GM18519 (cell line): ENCODE measurements around the gene RNF11.

ENCODE experiments used
- ATAC-seq: cut with Tn5 transposase; IDR thresholded peaks from one replicate; pipeline ENCODE4 v1.9.1; 2021; ENCODE audit warnings: mild to moderate bottlenecking, moderate library complexity; ENCODE audit not compliant: unreplicated experiment, low FRiP score

The RNF11 gene

DNA sequence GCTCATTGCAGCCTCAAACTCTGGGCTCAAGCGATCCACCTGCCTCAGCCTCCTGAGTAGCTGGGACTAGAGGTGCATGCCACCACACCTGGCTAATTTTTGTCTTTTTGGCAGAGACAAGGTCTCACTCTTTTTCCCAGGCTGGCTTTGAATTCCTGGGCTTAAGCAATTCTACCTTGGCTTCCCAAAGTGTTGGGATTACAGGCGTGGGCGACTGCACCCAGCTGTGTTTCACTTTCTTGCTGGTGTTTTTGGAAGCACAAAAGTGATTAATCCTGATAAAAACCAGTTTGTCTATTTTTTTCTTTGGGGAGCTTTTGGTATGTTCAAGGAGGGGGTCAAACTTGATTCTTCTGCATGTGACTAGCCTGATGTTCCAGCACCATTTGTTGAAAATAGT is 19.3 kb downstream of the RNF11 start:
- no peak for ATAC-seq

- ATAC-seq: no peak
Observed at GRCh38 chr1:51263147-51263877, 27.2 kb downstream of the RNF11 start.

DNA sequence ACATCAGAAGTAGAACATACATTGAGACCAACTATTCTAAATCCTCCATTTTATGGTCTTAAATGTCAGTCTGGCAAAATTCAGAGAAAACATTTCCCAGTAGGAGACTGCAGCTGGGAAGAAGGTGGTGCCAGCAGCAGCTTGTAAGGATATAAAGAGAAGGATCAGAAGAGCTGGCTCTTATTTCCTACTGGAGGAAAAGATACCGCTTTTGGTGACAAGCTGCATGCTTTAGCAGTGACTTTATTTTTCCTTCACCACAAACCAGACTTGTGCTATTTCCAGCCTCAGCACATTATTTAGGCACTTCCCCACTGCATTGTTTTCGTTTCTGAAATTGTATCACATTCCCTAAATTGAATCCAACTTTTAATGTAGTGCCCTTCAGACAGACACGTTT is 28.4 kb downstream of the RNF11 start:
- ATAC-seq: no peak

DNA sequence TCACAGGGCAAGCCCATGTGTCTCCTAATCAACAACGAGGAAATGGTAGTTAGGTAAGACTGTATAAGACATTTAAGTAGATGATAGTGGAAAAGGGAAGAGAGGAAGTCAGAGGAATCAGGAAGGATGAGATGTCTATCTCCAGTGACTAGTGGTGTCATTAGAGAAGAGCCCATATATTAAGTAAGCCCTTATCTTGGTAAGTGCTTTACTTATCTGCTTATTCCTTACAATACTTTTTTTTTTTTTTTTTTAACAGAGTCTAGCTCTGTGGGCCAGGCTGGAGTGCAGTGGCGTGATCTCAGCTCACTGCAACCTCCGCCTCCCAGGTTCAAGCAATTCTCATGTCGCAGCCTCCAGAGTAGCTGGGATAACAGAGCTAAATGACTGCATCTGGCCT is 29.5 kb downstream of the RNF11 start:
- no peak for ATAC-seq

- no peak for ATAC-seq
Observed at GRCh38 chr1:51266181-51266580, 30.1 kb downstream of the RNF11 start.

GRCh38 chr1:51266791-51267190 is 30.7 kb downstream of the RNF11 start:
- ATAC-seq: no peak

DNA sequence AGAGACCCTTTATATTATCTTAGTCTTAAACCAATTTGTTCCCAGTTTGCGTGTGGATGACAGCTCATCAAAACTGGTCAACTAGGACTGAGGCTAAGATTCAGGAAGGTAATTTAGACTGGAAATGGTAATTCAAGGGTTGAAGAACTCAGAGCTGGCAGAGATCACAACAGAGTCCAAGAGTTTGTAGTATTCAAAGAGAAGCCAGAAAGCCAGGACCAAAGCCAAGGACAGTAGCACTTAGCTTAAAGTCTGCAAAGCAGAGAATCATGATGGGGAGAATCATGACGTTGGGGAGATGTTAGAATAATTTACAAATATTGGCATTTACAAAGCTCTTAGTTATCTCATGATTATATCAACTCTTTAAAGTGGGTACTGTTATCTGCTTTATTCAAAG is 32.6 kb downstream of the RNF11 start:
- peak; percentile 18 for ATAC-seq

DNA sequence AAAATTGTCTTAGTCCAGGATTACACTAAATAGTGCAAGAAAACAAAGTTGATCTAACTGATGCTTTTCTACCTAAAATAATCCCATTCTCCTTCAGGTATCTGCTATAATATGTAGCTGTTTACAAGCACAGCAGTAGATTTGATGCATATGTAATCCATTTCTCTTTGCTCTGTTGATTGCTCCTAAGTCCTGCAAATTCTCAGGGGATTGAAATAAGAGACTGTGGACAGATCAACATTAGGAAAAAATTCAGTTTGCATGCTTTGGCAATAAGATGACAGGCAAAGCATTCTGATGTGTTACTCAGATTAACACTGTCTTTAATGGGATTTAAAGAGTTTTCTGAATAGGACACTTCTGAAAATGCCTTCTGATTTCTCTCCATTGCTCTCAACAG is 34.7 kb downstream of the RNF11 start:
- no peak for ATAC-seq

DNA sequence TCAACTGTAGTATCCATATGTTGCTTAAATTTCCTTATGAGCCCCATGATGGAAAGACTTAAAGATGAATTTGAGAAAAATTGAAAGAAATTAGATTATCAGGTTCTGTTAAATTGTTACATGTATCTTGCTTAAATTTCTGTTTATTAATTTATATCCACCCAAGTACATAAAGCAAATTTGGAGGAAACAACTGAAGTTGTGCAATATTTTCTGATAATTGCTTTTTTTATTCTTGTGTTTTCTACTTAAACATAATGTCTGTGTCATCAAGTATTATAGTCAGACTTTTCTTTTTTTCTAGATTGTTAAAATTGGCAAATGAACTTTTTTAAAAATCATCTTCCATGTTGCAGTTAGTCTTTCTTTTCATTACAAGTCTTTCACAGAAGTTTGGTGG is 36.8 kb downstream of the RNF11 start:
- no peak for ATAC-seq

DNA sequence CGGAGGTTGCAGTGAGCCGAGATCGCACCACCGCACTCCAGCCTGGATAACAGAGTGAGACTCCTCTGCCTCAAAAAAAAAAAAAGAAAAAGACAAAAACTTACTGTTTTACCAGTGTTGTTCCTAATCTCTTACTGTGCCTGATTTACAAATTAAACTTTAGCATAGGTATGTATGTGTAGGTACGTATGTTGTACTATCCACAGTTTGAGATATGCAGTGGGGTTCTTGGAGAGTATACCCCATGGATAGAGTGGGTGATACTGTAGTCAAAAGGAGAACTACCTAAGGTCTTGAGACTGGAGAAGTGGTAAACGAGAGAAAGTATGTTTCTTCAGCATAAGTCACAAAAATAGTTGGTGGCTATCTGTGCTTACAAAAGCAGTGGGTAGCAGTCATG is 38.6 kb downstream of the RNF11 start:
- ATAC-seq: no peak

- ATAC-seq: no peak
Observed at GRCh38 chr1:51276286-51276685, 40.2 kb downstream of the RNF11 start.

DNA sequence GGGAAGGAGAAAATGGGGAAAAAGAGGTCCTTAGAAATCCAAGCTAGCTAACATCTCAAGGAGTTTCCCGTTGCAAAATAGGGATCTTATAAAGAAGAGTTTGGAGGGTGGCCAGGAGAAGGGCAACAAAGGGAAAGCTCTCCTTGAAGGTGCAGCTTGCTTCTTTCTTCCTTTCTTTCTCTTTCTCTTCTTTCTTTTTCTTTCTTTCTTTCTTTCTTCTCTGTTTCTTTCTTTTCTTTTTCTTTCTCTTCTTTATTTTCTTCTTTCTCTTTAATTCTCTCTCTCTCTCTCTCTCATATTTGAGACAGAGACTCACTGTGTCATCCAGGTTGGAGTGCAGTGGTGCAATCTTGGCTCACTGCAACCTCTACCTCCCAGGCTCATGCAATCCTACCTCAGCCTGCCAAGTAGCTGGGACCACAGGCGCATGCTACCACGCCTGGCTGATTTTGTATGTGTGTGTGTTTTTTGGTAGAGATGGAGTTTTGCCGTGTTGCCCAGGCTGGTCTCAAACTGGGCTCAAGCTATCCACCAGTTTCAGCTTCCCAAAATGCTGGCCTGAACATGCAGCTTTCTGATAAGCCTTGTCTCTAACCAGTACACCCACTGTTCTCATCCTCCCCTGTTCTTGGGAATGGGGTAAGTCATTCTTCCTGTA is 44.4 kb downstream of the RNF11 start:
- no peak for ATAC-seq

DNA sequence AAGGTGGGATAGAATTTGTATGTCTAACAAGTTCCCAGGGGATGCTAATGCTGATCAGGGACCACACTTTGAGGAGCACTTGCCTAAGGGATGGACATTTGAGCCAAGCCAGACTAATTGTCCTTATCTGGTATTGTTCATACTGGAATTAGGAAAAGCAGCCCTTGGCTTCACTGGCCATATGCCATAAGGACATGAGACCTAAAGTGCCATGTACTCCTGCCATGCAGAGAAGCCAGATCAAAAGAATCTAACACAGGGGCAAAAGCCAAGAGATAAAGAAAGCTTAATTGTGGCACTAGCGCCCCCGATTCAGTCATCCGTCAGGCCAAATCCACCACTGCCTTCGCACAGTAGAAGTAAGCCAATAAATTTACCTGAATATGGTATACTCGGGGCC is 45.7 kb downstream of the RNF11 start:
- ATAC-seq: no peak

DNA sequence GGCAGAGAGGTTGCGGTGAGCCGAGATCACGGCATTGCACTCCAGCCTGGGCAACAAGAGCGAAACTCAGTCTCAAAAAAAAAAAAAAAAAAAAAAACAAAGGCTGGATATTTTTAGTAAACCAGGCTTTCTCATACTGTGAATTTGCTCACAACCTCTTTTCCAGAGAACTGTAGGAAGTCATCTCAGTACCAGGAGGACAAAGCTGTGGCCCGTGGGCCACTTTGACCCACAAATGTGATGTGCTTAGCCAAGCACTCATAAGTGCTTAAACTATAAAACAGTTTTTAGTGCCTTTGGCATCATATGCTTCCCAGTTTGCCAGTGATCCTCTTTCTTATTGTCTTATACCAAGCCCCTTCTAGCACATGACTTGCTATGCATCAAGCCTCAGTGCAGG is 46.5 kb downstream of the RNF11 start:
- ATAC-seq: no peak

DNA sequence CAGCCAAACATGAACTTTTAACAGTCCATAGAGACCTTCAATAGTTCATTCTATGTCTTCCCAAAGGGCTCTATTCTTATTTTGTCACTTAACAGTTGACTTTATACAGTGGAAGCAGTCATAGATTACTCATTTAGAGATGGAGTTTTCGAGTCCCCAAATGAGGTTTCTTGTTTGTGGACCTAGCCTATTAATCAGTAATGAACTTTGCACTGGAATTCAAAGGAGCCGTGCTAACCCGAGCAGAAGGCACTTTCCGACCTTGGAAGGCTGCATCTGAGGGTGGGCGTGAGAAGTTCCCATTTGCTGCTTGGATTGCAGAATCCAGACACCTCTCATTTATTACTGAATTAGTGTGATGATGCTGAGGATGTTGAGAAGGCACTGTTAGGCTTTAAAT is 47.9 kb downstream of the RNF11 start:
- ATAC-seq: no peak

DNA sequence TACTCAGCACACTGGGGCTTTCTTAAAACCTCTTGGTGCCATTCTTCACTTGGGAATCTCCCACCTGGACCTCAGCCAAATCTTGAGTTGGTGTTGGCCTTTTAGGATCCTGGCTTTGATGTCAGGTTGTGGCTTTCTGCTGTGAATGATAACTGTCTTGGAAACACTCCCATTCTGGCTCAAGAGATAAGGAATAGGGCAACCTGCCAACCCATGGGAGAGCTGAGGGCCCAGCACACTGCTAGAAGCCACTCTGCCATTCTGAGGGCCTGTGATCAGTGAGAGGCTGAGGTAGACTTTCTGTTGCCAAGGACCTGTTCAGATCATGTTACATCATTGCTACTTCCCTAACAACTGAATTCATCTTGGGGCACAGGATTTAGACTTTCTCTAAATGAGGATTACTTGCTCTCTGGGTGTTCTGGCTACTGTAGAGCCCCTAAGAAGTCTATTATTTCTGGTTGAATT is 48.4 kb downstream of the RNF11 start:
- ATAC-seq: peak; percentile 23

DNA sequence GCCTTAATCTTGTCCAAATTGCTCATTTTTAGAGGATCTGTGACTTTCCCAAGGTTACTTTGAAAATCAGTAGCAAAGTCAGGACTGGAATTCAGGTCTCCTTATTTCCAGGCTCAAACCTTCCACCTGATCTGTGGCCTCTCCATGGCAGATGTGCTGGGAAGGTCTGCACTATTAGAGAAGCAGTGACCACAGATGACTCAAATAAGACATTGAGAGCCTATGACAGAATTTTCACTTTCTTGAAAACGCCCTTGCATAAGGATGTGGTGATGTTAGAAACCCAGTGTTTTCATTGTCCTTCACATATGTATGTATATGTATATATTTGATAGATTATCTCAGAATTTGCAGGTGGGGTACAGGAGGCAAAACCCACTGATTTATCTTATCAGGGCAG is 49.0 kb downstream of the RNF11 start:
- ATAC-seq: peak; percentile 89

DNA sequence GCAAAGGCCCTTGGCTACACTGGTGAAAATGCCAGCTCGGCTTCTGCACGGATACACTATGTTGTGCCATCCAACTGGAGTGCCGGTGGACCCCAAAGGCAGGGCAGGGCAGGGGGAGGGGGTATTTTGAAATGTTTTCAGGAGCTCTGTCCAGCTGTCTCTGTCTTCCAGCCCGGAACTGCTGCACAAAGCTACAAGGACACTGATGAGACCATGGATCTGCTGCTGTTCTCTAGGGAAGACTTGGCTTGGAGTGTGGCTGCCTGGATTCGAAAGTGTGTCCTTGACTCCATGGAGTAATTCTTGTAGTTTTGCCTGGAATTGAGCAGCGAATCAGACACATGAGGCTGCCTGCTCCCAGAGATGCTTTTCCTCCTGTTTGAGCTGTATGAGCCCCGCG is 51.9 kb downstream of the RNF11 start:
- no peak for ATAC-seq

- no peak for ATAC-seq
Observed at GRCh38 chr1:51288578-51288977, 52.5 kb downstream of the RNF11 start.

- no peak for ATAC-seq
Observed at GRCh38 chr1:51289676-51290488, 53.8 kb downstream of the RNF11 start.

DNA sequence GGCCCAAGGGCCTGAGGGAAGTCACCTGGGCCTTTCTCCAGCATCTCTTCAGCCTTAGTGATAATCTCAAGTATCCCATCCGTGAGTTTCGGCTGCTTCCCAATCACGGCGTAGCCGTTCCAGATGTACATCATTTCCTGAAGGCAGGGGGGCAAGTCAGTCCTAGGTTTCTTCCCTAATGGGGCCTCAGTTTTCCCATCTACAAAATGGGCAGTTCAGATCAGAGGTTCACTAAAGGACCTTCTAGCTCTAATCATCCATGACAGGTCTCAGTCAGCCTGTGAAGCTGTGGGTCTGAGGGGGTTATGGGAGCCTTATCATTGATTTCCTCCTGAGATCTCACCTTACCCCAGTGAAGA is 54.4 kb downstream of the RNF11 start:
- no peak for ATAC-seq
